H1 (cell line): Measurements from ENCODE around the gene TGFB3. TPM values are rescaled to one million over a fixed set of nuclear protein-coding genes. Genes with fewer than 3 reads are reported as not detected.

Experiments
- ATF2 ChIP-seq: IDR thresholded peaks from 2 replicates; pipeline ENCODE4 v1.6.1; 2012; ENCODE audit warnings: low read length, inconsistent platforms
- polyA plus RNA-seq, 7 experiments: library from polyadenylated mRNA; depleted of rRNA in 3 of 7; stranded (reverse) in 5 of 7; unstranded in 2 of 7; fragments of >200 nt in 5 of 7; fragments of 200-250 nt in 2 of 7; gene quantifications; 1 replicate in 5 of 7; 2 replicates in 1 of 7; 4 replicates in 1 of 7; pipeline versions ENCODE4 v1.2.1 to v1.2.3, GENCODE V29; 2011 to 2013; ENCODE audit warnings: missing spikeins in 2 of 7, mixed read lengths in 2 of 7
- total RNA-seq: library from RNA; stranded (reverse); fragmentation: NEBNext Ultra II Directional; extraction: Animal tissue kit (Norgen Biotek cat#: 25700); gene quantifications from 2 replicates; pipeline ENCODE4 v1.2.1, GENCODE V29; 2021

Gene TGFB3
- total and polyA plus RNA-seq, 2 of the 8 experiments (the other 6 are each of a cell fraction or from before 2014, with no cell fraction given): 0.65 to 0.86 TPM

GRCh38 chr14:75981426-75982265 lies at the start of gene TGFB3 (continued):
- TF ChIP-seq ATF2: no peak
